NCI-H2081 treated with DMSO at 0.1 percent for 48 hours (cell line): ENCODE results near the gene SIN3B.
"Not testable (repeated sequence)": the region's sequence is repeated elsewhere in the genome, so short reads cannot be mapped to it uniquely, and the experiment has no call there.

ENCODE experiments used
- DNase-seq: peaks from one replicate; lab custom pipeline; 2025; lab: John Stamatoyannopoulos, UW

SIN3B gene

GRCh38 chr19:16829010-16829821, at the start of gene SIN3B:
Gene SIN3B (plus strand): TSS chr19:16829398. CDS start chr19:16829421, 23 bp downstream.
- DNase-seq, result no peak

GRCh38 chr19:16779539-16780163, 49.5 kb upstream of the SIN3B start:
- DNase-seq, result no peak

GRCh38 chr19:16782719-16783118, 46.5 kb upstream of the SIN3B start:
- DNase-seq, result no peak

GRCh38 chr19:16788479-16788878, 40.7 kb upstream of the SIN3B start:
- DNase-seq, result no peak

- DNase-seq, result no peak
Measured at GRCh38 chr19:16789238-16789637, 40.0 kb upstream of the SIN3B start.

- DNase-seq, result no peak
Measured at GRCh38 chr19:16790051-16790450, 39.1 kb upstream of the SIN3B start.

- DNase-seq, result no peak
Measured at GRCh38 chr19:16791942-16792341, 37.3 kb upstream of the SIN3B start.

- DNase-seq, result no peak
Measured at GRCh38 chr19:16794456-16795441, 34.4 kb upstream of the SIN3B start.

GRCh38 chr19:16795731-16796130, 33.5 kb upstream of the SIN3B start:
- no peak for DNase-seq

- no peak for DNase-seq
Measured at GRCh38 chr19:16797876-16798275, 31.3 kb upstream of the SIN3B start.

GRCh38 chr19:16798326-16798725, 30.9 kb upstream of the SIN3B start:
- not testable (repeated sequence) for DNase-seq

- DNase-seq, result no peak
Measured at GRCh38 chr19:16799740-16800139, 29.5 kb upstream of the SIN3B start.

- DNase-seq, result no peak
Measured at GRCh38 chr19:16801600-16802013, 27.6 kb upstream of the SIN3B start.

GRCh38 chr19:16804176-16804575, 25.0 kb upstream of the SIN3B start:
- no peak for DNase-seq

- DNase-seq, result no peak
Measured at GRCh38 chr19:16807549-16808284, 21.5 kb upstream of the SIN3B start.

- no peak for DNase-seq
Measured at GRCh38 chr19:16814526-16815100, 14.6 kb upstream of the SIN3B start.

- no peak for DNase-seq
Measured at GRCh38 chr19:16820056-16820455, 9.1 kb upstream of the SIN3B start.

GRCh38 chr19:16821081-16821480, 8.1 kb upstream of the SIN3B start:
- no peak for DNase-seq

GRCh38 chr19:16822648-16823047, 6.5 kb upstream of the SIN3B start:
- DNase-seq, result no peak

- no peak for DNase-seq
Measured at GRCh38 chr19:16824658-16825311, 4.4 kb upstream of the SIN3B start.
